ENCODE results near the gene BCLAF1.
"Not testable (repeated sequence)": the region's sequence is repeated elsewhere in the genome, so short reads cannot be mapped to it uniquely, and the experiment has no call there.

DNA sequence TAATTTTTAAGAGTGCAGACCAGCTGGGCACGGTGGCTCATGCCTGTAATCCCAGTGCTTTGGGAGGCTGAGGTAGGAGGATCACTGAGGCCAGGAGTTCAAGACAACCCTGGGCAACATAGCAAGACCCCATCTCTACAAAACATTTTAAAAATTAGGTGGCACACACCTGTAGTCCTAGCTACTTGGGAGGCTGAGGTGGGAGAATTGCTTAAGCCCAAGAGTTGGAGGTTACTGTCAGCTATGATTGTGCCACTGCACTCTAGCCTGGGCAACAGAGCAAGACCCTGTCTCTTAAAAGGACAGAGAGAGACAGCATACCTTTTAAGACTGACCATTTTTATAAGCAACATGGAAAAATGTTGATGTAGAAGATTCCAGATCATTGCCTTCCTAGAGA lies 18.8 kb upstream of the BCLAF1 start:
- not testable (repeated sequence) for TF ChIP-seq CTCF, POLR2AphosphoS5 (IDR thresholded peaks at IDR 0.05)
